ENCODE measurements around the gene RPL10. TPM values are rescaled to one million over a fixed set of nuclear protein-coding genes. Genes with fewer than 3 reads are reported as not detected.
"Not testable (repeated sequence)": the region's sequence is repeated elsewhere in the genome, so short reads cannot be mapped to it uniquely, and the experiment has no call there.

The RPL10 gene
- total RNA-seq, 1 experiment from 2014 or later: 2,445 TPM

DNA sequence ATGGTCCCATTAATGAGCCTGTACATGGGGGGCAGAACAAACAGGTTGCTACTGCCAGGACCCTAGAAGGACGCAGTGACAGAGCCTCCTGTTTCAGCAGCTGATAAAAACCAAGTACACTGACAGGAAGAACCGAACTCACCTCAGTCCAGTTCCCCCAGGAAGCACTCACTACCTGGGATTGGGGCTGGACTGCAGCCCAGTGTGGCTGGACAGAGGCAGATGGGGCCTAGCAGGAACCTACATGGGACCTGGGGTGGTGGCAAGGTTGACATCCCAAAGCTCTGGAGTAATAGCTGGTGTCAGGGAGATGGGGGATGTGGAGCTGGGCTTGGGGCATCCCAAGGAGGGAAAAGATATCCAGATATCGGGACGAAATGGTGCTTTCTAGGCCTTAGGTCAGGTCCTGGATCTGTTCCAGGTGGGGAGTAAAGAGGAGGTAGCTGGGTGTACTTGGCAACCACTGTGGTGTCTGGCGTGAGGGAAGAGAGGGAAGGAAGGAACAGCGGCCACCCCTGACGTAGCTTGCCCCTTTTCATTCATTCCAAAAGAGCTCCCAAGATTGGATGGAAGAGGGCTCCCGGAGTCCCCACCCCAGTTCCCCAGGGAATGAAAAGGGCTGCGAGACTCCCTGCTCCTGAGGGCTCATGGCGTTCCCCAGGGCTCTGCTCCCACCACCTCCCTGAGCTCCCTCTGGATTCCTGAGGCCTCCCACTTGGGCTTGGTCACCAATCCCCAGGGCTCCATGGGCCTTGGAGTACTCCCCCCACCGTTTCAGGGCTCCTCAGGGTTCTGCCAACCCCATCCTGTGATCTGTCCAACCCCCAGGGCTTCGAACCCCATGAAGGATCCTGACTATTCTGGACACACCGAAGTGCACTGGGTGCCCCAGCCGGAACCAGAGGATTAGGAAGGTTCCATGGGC is 14.6 kb upstream of the RPL10 start:
- POLR2A ChIA-PET (ENCODE audit: low non-redundant PET): no interaction called here
- no TSS peak for BruUV-seq (replicated peaks)
- intact Hi-C loops (cut with micrococcal nuclease; ENCODE audit: unreplicated experiment): no loop called here

DNA sequence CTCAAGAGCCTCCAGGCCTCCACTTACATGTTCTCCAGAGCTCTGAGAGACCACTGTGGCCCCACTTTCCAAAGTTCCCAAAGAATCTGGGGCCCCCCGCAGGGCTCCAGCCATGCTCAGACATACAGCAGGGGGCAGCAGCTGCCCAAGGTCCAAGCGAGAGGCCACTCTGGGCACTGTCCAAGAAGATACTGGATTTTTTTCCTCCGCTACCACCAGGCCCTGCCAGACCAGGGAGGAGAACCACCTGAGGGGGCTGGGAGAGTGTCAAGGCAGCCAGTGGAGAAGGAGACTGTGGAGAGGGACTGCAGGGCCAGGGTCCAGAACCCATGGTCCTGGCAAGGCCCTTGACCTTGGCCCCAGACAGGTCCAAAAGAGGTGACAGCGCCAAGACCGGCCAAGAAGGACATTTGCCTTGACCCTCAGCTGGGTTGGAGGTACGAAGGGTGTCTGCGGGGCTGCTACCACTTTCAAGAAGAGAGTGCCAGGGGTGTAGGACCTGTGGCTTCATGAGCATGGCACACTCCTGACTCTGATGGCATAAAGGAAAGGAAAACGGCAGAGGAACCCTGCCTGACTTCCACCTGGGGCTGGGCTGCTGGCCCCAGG is 13.8 kb upstream of the RPL10 start:
- TF ChIP-seq, protein P1, sequence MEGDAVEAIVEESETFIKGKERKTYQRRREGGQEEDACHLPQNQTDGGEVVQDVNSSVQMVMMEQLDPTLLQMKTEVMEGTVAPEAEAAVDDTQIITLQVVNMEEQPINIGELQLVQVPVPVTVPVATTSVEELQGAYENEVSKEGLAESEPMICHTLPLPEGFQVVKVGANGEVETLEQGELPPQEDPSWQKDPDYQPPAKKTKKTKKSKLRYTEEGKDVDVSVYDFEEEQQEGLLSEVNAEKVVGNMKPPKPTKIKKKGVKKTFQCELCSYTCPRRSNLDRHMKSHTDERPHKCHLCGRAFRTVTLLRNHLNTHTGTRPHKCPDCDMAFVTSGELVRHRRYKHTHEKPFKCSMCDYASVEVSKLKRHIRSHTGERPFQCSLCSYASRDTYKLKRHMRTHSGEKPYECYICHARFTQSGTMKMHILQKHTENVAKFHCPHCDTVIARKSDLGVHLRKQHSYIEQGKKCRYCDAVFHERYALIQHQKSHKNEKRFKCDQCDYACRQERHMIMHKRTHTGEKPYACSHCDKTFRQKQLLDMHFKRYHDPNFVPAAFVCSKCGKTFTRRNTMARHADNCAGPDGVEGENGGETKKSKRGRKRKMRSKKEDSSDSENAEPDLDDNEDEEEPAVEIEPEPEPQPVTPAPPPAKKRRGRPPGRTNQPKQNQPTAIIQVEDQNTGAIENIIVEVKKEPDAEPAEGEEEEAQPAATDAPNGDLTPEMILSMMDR (conservative IDR thresholded peaks at IDR 0.05; ENCODE audit: low read depth, low read length): no peak
- no peak for TF ChIP-seq EZH2 (IDR thresholded peaks at IDR 0.05; ENCODE audit: borderline replicate concordance, low read depth, low read length, poor library complexity, severe bottlenecking)
- Histone ChIP-seq H3K4me1 (ENCODE audit: insufficient read depth, low read length, poor library complexity, severe bottlenecking) (no peaks in the 10 kb centered on the region), H3K27me3 (replicated peaks; ENCODE audit: insufficient read depth, low read depth, low read length, poor library complexity) (no peaks in the 10 kb centered on the region), H3K36me3 (ENCODE audit: insufficient read depth, low read length, poor library complexity, severe bottlenecking) (no peaks in the 10 kb centered on the region), H3K4me3 (ENCODE audit: low read depth, low read length, poor library complexity, severe bottlenecking) (no peak overlapping the region), H3K9me3 (ENCODE audit: low read depth, low read length, poor library complexity, severe bottlenecking) (no peaks in the 10 kb centered on the region), H3K27ac (ENCODE audit: low read depth, low read length, poor library complexity, severe bottlenecking) (no peak overlapping the region)
- intact Hi-C loops (cut with micrococcal nuclease; ENCODE audit: unreplicated experiment): no loop called here
- no peak for DNase-seq (ENCODE audit: low spot score)
- BruUV-seq (replicated peaks): no TSS peak
- ChIA-PET CTCF (interaction anchor here (1.3 kb wide), 1 partner anchor 11 kb away, joined by 4 read pairs; no protein-coding TSS in a partner anchor), POLR2A (ENCODE audit: low non-redundant PET) (no interaction called here)

More for the DNA sequence above, 14.6 kb upstream of the RPL10 start:
- no peak for DNase-seq (ENCODE audit: low spot score)
- H3K36me3 ChIP-seq (ENCODE audit: insufficient read depth, low read length, poor library complexity, severe bottlenecking): no peaks in the 10 kb centered on the region
- no peaks in the 10 kb centered on the region for H3K27me3 ChIP-seq (replicated peaks; ENCODE audit: insufficient read depth, low read depth, low read length, poor library complexity)
- CTCF ChIA-PET: interaction anchor here (1.3 kb wide), 1 partner anchor 10 kb away, joined by 4 read pairs; no protein-coding TSS in a partner anchor
- H3K4me3 ChIP-seq (ENCODE audit: low read depth, low read length, poor library complexity, severe bottlenecking): no peak overlapping the region
- H3K27ac ChIP-seq (ENCODE audit: low read depth, low read length, poor library complexity, severe bottlenecking): no peak overlapping the region
- no peaks in the 10 kb centered on the region for H3K4me1 ChIP-seq (ENCODE audit: insufficient read depth, low read length, poor library complexity, severe bottlenecking)
- H3K9me3 ChIP-seq (ENCODE audit: low read depth, low read length, poor library complexity, severe bottlenecking): no peaks in the 10 kb centered on the region
- no peak for TF ChIP-seq EZH2 (IDR thresholded peaks at IDR 0.05; ENCODE audit: borderline replicate concordance, low read depth, low read length, poor library complexity, severe bottlenecking)
- TF ChIP-seq, protein P1 (conservative IDR thresholded peaks at IDR 0.05; ENCODE audit: low read depth, low read length): no peak

DNA sequence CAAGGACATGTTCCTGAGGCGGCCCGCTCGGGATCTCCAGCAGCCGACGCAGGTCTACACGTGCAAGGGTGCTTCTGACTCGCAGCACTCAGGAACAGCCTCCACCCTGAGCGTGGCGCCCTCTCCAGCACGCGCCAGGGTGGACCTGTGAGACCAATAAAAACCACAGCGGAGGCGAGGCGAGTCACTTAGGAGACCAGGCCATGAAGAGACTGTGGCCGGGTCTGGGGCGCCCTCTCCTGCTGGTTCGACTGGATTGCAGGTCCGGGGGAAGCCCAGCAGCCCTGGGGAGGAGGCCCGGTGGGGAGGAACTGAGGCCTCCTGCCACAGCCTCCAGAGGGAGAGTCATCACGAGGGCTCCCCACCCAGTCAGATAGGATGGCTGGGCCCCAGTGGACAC is 10.1 kb upstream of the RPL10 start:
- H3K4me3 ChIP-seq (ENCODE audit: low read depth, low read length, poor library complexity, severe bottlenecking); intact Hi-C loops (cut with micrococcal nuclease; ENCODE audit: unreplicated experiment); POLR2A ChIA-PET (ENCODE audit: low non-redundant PET); CTCF ChIA-PET; H3K36me3 ChIP-seq (ENCODE audit: insufficient read depth, low read length, poor library complexity, severe bottlenecking); BruUV-seq (replicated peaks); H3K27ac ChIP-seq (ENCODE audit: low read depth, low read length, poor library complexity, severe bottlenecking); H3K27me3 ChIP-seq (replicated peaks; ENCODE audit: insufficient read depth, low read depth, low read length, poor library complexity); H3K9me3 ChIP-seq (ENCODE audit: low read depth, low read length, poor library complexity, severe bottlenecking); DNase-seq (ENCODE audit: low spot score); H3K4me1 ChIP-seq (ENCODE audit: insufficient read depth, low read length, poor library complexity, severe bottlenecking): not testable (repeated sequence)

DNA sequence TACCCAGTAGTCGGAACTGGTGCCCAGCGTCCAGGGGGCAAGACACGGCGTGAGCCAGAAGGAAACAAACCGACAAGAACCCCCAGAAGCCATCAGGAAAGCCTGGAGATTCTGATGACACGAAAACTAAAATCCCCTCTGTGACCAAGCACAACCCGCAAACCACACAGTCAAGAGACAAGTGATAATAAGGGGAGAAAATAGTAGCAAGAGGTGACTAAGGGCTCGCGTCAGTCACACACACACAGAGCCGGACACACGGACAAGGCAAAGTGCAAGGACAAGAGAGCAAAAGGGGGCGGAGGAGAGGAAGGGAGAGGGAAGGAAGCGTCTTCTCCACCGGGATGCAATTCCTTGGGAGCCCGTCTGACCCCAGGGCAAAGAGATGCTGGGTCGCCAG is 9.5 kb upstream of the RPL10 start:
- DNase-seq (ENCODE audit: low spot score); H3K9me3 ChIP-seq (ENCODE audit: low read depth, low read length, poor library complexity, severe bottlenecking); H3K4me3 ChIP-seq (ENCODE audit: low read depth, low read length, poor library complexity, severe bottlenecking); intact Hi-C loops (cut with micrococcal nuclease; ENCODE audit: unreplicated experiment); H3K27ac ChIP-seq (ENCODE audit: low read depth, low read length, poor library complexity, severe bottlenecking); CTCF ChIA-PET; H3K36me3 ChIP-seq (ENCODE audit: insufficient read depth, low read length, poor library complexity, severe bottlenecking); H3K4me1 ChIP-seq (ENCODE audit: insufficient read depth, low read length, poor library complexity, severe bottlenecking); BruUV-seq (replicated peaks); H3K27me3 ChIP-seq (replicated peaks; ENCODE audit: insufficient read depth, low read depth, low read length, poor library complexity); POLR2A ChIA-PET (ENCODE audit: low non-redundant PET): not testable (repeated sequence)

DNA sequence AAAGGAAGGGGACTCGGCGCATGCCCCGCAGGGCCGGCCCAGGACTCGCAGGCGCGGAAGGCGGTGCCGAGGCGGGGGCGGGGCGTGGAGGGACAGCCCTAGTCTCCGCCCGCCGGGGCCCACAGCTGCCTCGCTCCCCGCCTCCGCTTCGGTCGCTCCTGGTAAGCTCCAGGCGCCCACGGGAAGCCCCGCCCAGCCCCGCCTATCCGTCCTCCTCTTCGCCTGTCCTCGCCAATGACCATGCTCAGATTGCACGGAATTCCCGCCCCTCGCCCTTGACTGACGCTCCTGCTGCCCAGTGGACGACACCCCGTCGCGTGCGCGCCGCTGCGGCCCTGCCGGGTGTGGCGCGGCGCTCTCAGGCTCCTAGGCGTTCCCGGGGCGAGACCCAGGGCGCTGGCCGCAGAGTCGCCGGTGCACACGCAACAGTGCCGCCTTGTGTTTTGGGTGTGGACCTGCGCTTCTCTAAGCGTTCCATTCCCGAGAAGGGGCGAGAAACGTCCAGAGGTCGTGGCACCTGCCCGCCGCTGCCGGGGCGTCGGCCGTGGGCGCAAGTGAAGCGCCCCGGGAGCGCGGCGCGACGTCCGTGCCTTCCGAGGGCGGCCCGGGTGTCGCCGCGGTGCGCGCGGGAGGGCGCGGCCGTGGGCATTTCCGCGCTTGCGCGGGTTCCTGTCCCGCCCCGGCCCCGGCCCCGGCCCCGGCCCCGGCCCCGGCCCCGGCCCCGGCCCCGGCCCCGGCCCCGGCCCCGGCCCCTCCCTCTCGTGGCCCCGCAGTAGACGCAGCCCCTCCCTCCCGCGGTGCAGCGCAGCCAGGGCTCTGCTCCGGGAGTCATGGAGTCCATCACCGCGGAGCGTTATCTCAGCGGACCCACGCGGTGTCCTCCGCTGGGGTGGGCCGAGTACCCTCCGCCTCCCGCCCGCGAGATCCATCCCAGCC is 8.1 kb upstream of the RPL10 start:
- POLR2A ChIA-PET (ENCODE audit: low non-redundant PET); BruUV-seq (replicated peaks); DNase-seq (ENCODE audit: low spot score); H3K4me3 ChIP-seq (ENCODE audit: low read depth, low read length, poor library complexity, severe bottlenecking); CTCF ChIA-PET; H3K27ac ChIP-seq (ENCODE audit: low read depth, low read length, poor library complexity, severe bottlenecking); H3K9me3 ChIP-seq (ENCODE audit: low read depth, low read length, poor library complexity, severe bottlenecking); H3K4me1 ChIP-seq (ENCODE audit: insufficient read depth, low read length, poor library complexity, severe bottlenecking); H3K36me3 ChIP-seq (ENCODE audit: insufficient read depth, low read length, poor library complexity, severe bottlenecking); H3K27me3 ChIP-seq (replicated peaks; ENCODE audit: insufficient read depth, low read depth, low read length, poor library complexity): not testable (repeated sequence)
- intact Hi-C loops (cut with micrococcal nuclease; ENCODE audit: unreplicated experiment): loop anchor here (10.0 kb wide), 1 partner anchor 415 kb away; the partner anchor contains the start of genes HCFC1 and TMEM187

Measured in A673 (cell line).